HFFc6 (cell line): Measurements from ENCODE around the gene RPL10. TPM values are rescaled to one million over a fixed set of nuclear protein-coding genes. Genes with fewer than 3 reads are reported as not detected.

Experiments
- DNase-seq: peaks from one replicate; pipeline ENCODE4 v3.0.0-alpha.2; 2018
- H3K27ac Mint-ChIP-seq: 2 replicates; pipeline ENCODE4 v1.8.0; 2020; ENCODE audit warnings: mild to moderate bottlenecking, mixed read lengths
- H3K27me3 Mint-ChIP-seq: 2 replicates; pipeline ENCODE4 v1.8.0; 2021; ENCODE audit warnings: mild to moderate bottlenecking, moderate library complexity, mixed read lengths; ENCODE audit not compliant: insufficient read depth
- H3K36me3 Mint-ChIP-seq: 2 replicates; pipeline ENCODE4 v1.8.0; 2021; ENCODE audit warnings: low read depth, mixed read lengths
- H3K4me1 Mint-ChIP-seq: 2 replicates; pipeline ENCODE4 v1.8.0; 2020; ENCODE audit warnings: low read depth, mixed read lengths
- H3K4me3 Mint-ChIP-seq: 2 replicates; pipeline ENCODE4 v1.8.0; 2020; ENCODE audit warnings: mild to moderate bottlenecking, moderate library complexity, mixed read lengths
- H3K9me3 Mint-ChIP-seq: 2 replicates; pipeline ENCODE4 v1.8.0; 2020; ENCODE audit warnings: mild to moderate bottlenecking, mixed read lengths
- total RNA-seq, 6 experiments: library from RNA; stranded (reverse); fragmentation: NEBNext Ultra II Directional; extraction: Animal tissue kit (Norgen Biotek cat#: 25700); gene quantifications; 2 replicates in 1 of 6; 3 replicates in 5 of 6; pipeline ENCODE4 v1.2.3, GENCODE V29; 2021
- TF ChIP-seq, protein P1 (sequence below): fragments of 200-600 bp; sonication (generic); IDR thresholded peaks from 2 replicates; pipeline ENCODE4 v1.5.0; 2021; ENCODE audit warnings: antibody characterized with exemption, mild to moderate bottlenecking

Gene RPL10
- total RNA-seq, 6 experiments from 2014 or later = 1,764 to 1,978 (median 1,934) TPM

DNA sequence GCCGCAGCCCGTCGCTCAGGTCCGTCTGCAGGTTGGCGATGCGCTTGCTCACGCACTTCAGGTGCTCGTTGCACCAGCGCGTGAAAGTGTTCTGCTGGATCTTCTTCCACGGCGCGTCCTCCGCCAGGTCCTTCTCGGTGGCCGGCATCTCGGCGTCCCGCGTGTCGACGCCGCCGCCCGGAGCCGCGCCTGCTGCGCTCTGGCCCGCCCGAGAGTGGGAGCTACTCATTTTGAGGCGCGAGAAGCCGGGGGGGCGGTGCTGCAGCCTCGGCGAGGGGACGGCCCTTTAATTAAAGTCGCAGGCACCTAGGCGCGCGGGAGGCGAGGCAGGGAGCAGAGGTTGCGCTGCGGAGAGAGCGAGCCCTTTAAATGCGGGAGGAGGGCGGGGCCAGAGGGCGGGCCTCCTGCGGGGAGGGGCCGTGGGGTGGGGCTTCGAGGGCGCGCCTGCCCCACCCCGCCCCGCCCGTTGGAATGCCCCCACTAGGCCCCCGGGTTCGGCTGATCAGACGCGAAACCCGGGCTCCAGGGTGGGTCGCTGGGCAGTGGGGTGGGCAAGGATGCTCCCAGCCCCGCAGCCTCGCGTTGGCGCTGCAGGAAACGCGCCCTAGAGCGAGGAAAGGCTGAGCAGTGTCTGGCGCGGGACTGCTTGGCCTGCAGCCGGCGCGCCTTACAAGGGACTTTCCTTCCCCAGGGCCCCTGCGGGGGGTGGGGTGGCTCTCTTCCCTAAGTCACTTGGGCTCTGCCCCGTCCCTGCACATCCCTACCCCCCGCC, 27.0 kb upstream of the RPL10 start:
- TF ChIP-seq, protein P1, sequence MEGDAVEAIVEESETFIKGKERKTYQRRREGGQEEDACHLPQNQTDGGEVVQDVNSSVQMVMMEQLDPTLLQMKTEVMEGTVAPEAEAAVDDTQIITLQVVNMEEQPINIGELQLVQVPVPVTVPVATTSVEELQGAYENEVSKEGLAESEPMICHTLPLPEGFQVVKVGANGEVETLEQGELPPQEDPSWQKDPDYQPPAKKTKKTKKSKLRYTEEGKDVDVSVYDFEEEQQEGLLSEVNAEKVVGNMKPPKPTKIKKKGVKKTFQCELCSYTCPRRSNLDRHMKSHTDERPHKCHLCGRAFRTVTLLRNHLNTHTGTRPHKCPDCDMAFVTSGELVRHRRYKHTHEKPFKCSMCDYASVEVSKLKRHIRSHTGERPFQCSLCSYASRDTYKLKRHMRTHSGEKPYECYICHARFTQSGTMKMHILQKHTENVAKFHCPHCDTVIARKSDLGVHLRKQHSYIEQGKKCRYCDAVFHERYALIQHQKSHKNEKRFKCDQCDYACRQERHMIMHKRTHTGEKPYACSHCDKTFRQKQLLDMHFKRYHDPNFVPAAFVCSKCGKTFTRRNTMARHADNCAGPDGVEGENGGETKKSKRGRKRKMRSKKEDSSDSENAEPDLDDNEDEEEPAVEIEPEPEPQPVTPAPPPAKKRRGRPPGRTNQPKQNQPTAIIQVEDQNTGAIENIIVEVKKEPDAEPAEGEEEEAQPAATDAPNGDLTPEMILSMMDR = no peak
- Mint-ChIP-seq H3K27ac (peak overlapping the region; percentile 89), H3K9me3 (0 out of 2 replicates have a peak, but pooled peaks cover 4% of the 10 kb centered on the region), H3K4me1 (peaks cover 6% of the 10 kb centered on the region; the same call in 1 of the 2 replicates), H3K27me3 (peaks cover 11% of the 10 kb centered on the region), H3K4me3 (peak overlapping the region; percentile 88), H3K36me3 (peaks cover 8% of the 10 kb centered on the region)
- DNase-seq = peak; percentile 92

DNA sequence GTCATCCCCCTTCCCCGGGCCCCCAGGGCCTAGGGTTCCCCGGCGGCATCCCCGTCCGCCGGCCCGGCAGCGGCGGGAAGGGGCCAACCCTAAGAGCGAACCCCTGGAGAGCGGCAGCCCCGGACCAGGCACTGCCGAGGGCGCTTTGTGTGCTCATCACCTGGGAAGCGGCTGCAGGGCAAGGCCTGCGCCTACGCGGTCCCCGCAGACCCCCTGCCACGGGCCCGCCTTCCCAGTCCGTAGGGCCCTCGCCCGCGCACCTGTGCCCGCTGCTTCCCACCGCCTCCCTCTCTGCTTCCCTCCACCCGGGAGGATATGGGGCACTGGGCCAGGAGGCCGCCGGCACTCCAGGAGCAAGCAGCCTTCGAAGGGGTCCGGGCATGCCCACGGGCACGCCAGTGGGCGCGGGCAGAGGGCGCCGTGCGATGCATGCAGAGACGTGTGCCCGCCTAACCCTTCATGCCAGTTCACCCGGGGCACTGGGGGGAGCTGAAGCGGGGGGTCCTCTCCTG, 26.3 kb upstream of the RPL10 start:
- peaks cover 6% of the 10 kb centered on the region; the same call in 1 of the 2 replicates for H3K4me1 Mint-ChIP-seq
- 0 out of 2 replicates have a peak, but pooled peaks cover 4% of the 10 kb centered on the region for H3K9me3 Mint-ChIP-seq
- no peak overlapping the region for H3K27ac Mint-ChIP-seq
- H3K4me3 Mint-ChIP-seq = peak overlapping the region; percentile 88
- TF ChIP-seq, protein P1 = no peak
- H3K27me3 Mint-ChIP-seq = peaks cover 11% of the 10 kb centered on the region
- no peak for DNase-seq
- H3K36me3 Mint-ChIP-seq = peaks cover 8% of the 10 kb centered on the region

DNA sequence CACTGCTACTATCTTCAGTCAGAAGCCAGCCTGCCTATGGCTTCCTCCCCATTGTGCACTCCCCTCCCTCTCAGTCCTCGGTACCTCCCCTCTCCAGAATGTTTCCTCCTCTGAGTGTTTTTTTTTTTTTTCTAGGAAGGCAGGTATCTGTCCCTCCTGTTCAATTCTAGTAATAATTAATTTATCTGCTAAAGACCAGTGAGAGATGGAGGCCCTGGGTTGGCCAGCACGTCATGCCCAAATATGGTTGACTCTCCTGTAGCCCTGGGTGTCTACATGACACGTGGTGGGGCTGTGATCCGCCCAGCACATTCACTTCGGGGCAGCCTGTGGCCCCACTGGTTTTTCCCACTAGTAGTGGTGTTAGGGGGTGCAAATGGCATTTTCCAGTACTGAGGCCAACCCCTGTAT, 25.6 kb upstream of the RPL10 start:
- Mint-ChIP-seq H3K27ac (peak overlapping the region; percentile 62), H3K36me3 (peaks cover 8% of the 10 kb centered on the region), H3K4me1 (peaks cover 11% of the 10 kb centered on the region), H3K27me3 (peaks cover 11% of the 10 kb centered on the region), H3K4me3 (peak overlapping the region; percentile 88), H3K9me3 (0 out of 2 replicates have a peak, but pooled peaks cover 4% of the 10 kb centered on the region)
- DNase-seq = peak; percentile 39
- TF ChIP-seq, protein P1 = no peak

DNA sequence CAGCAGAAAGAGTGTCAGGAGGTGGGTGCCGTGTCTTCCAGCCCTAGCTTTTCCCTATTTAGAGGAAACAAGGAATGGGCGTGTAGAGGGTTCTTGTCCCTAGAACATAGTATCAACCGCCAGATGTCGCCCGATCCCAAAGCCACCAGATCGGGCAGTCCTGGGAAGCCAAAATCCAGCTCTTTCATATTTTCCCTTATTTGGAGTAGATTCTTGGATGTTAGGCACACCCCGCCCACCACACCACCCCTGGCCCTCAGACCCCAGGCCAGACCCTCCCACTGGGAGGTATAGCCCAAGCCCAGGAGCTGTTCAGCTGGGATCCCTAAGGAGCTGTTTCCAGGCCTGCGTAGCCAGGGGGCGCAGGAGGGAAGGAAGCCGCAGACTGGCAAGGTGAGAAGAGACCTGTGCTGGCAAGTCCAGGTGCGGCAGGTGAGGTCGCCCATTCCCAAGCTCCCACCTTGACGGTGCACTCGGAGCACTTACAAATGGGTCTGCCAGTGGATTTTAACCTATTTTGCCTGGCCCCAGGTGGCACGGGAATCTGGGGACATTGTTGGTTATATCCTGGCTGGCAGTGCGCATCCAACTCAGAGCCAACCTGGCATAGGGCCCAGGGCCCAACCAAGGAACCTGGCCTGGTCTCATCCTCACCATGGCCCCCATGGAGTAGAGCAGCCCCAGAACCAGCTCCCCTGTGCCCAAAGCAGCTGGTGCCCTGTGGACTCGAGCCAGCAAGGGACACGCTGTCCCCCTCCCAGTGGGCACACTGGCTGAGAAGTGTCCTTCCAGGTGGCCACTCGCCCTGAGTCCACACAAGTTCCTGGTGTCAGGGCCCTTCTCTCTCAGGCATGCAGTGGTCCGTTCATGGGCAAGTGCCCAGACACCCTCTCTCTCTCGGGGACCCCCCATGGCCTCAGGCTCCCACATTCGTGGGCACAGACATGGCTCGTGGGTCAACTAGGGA, 24.6 kb upstream of the RPL10 start:
- Mint-ChIP-seq H3K27me3 (peaks cover 11% of the 10 kb centered on the region), H3K4me3 (peak overlapping the region; percentile 88), H3K27ac (peak overlapping the region; percentile 65), H3K9me3 (0 out of 2 replicates have a peak, but pooled peaks cover 4% of the 10 kb centered on the region), H3K4me1 (peaks cover 11% of the 10 kb centered on the region), H3K36me3 (peaks cover 8% of the 10 kb centered on the region)
- TF ChIP-seq, protein P1 = peak; percentile 76
- DNase-seq = peak; percentile 64
